ENCODE measurements around the gene POLR2E.

The POLR2E gene

DNA sequence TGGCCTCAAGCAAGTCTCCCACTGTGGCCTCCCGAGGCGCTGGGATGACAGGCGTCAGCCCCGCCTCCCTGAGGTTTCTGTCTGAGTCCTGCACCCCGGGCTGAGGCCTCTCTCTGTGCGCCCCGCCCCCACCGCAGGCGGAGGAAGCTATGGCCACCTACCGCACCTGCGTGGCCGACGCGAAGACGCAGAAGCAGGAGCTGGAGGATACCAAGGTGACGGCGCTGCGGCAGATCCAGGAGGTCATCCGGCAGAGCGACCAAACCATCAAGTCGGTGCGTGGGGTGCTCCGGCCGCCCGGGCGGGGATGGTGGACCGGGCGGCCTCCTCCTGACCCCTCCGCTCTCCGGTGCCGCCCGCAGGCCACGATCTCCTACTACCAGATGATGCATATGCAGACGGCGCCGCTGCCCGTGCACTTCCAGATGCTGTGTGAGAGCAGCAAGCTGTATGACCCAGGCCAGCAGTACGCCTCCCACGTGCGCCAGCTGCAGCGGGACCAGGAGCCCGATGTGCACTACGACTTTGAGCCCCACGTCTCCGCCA is 15.5 kb downstream of the POLR2E start:
- no peak for DNase-seq (ENCODE audit: low spot score)
- TF ChIP-seq, protein P1, sequence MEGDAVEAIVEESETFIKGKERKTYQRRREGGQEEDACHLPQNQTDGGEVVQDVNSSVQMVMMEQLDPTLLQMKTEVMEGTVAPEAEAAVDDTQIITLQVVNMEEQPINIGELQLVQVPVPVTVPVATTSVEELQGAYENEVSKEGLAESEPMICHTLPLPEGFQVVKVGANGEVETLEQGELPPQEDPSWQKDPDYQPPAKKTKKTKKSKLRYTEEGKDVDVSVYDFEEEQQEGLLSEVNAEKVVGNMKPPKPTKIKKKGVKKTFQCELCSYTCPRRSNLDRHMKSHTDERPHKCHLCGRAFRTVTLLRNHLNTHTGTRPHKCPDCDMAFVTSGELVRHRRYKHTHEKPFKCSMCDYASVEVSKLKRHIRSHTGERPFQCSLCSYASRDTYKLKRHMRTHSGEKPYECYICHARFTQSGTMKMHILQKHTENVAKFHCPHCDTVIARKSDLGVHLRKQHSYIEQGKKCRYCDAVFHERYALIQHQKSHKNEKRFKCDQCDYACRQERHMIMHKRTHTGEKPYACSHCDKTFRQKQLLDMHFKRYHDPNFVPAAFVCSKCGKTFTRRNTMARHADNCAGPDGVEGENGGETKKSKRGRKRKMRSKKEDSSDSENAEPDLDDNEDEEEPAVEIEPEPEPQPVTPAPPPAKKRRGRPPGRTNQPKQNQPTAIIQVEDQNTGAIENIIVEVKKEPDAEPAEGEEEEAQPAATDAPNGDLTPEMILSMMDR (IDR thresholded peaks at IDR 0.05; ENCODE audit: extremely low read depth, missing control alignments) = no peak

DNA sequence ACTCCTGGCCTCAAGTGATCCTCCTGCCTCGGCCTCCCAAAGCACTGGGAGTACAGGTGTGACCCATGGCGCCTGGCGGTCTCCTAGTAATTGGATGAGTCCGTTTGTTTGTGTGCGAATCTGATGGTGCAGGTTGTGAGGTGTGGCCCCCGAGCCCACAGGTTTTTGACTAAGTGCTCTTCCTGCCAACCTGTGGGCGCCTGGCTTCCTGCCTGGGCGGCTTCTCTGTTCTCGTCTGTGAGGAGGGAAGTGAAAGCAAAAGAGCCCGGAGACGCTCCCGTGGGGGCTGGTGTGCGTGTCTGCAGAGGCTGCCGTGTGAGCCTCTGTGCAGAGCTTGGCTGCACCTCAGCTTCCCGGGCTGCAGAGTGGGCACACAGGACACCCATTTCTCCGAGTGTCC is 18.2 kb downstream of the POLR2E start:
- TF ChIP-seq, protein P1 (IDR thresholded peaks at IDR 0.05; ENCODE audit: extremely low read depth, missing control alignments) = no peak
- peak; percentile 96 for DNase-seq (ENCODE audit: low spot score)

DNA sequence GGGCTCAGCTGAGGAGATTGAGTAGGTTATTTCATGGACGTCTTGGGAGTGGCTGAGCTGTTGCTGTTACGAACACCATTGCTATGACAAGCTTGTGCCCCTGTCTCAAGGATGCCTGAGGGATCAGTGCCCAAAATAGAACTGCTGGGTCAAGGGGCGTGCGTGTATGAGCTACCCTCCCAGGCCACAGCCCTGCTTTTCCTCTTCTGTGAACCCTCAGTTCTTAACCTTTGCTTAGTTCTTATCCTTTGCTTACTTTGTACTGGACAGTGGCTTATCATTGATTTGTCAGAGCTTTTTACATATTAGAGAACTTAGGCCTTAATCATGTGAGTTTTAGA is 19.2 kb downstream of the POLR2E start:
- TF ChIP-seq, protein P1 (IDR thresholded peaks at IDR 0.05; ENCODE audit: extremely low read depth, missing control alignments) = no peak
- no peak for DNase-seq (ENCODE audit: low spot score)

DNA sequence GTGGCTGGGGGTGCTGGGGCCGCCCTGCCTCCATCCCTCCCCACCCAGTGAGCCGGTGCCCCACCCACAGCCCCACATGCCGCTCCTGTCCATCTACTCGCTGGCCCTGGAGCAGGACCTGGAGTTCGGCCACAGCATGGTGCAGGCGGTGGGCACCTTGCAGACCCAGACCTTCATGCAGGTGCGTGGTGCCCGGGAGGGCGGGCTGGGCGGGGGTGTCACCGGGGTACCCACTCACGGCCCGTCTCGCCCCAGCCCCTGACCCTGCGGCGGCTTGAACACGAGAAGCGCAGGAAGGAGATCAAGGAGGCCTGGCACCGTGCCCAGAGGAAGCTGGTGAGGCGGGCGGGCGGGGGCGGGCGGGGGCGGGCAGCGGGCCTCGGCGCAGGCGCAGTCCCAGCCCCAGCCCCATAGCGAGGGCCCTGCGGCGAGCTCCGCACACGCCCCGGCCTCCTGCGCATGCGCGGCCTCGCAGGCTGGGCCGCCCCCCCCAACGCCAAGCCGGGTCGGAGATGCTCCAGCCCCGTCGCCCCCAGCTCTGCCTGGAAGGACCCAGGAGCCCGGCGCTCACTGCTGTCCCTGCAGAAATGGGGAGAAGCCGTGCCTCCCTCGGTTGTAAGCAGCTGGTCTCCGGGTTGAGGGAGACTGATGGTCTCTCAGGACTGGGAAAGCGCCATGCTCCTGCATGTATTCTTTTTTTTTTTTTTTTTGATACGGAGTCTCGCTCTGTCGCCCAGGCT is 20.5 kb downstream of the POLR2E start:
- peak; percentile 97 for DNase-seq (ENCODE audit: low spot score)
- TF ChIP-seq, protein P1 (IDR thresholded peaks at IDR 0.05; ENCODE audit: extremely low read depth, missing control alignments) = no peak

DNA sequence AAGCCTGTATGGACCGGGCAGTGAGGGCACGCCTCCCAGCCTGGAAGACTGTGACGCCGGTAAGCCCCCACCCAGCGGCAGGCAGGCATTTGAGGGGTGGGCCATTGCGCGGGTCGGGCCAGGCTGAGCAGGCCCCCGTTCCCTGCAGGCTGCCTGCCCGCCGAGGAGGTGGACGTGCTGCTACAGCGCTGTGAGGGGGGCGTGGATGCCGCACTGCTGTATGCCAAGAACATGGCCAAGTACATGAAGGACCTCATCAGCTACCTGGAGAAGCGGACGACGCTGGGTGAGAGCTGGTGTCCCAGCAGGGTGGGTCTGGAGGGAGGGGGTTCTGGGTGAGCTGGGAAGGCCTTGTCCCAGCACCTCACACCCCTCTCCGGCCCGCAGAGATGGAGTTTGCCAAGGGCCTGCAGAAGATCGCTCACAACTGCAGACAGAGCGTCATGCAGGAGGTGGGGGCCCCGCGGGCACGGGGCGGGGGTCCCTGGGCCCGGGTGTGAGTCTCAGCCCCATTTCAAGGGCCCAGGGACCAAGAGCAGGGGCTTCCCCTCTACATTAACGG is 21.1 kb downstream of the POLR2E start:
- DNase-seq (ENCODE audit: low spot score) = no peak
- TF ChIP-seq, protein P1 (IDR thresholded peaks at IDR 0.05; ENCODE audit: extremely low read depth, missing control alignments) = no peak

DNA sequence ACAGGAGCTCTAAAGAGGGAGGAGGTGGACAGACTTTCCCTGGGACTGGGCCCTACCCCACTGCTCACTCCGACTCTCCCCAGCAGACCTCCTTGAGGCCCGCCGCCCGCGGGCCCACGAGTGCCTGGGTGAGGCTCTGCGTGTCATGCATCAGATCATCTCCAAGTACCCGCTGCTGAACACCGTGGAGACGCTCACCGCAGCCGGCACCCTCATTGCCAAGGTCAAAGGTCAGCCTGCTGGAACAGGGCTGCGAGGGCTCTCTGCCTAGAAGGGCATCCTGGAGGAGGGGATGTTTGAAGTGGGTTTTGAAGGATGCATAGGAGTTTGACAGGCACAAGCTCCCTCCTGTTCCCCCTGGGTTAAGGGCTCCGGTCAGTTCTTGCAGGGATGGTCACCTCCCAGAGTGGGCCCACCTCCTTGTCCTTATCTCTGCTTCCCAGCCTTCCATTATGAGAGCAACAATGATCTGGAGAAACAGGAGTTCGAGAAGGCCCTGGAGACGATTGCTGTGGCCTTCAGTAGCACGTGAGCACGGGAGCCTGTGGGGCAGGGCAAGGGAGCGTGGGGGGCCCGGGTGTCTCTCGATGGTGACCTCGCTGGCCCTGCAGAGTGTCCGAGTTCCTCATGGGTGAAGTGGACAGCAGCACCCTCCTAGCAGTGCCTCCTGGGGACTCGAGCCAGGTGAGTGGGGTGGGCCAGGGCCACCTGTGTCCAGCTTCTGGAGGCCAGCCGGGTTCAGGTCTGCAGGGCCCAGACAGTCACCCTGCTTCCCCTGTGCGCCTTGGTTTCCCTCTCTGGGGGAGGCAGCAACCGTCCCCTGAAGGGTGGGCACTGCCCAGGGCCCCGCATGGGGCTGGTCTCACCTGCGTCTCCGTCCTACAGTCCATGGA is 21.9 kb downstream of the POLR2E start:
- TF ChIP-seq, protein P1 (IDR thresholded peaks at IDR 0.05; ENCODE audit: extremely low read depth, missing control alignments) = no peak
- no peak for DNase-seq (ENCODE audit: low spot score)

Measured in GM20000 (cell line).